MM.1S (cell line): ENCODE measurements around the gene OLFM2.

ENCODE experiments used
- DNase-seq: peaks from one replicate; pipeline ENCODE4 v3.0.0-alpha.2; 2015
- H2AFZ ChIP-seq: fragments of 300-600 bp; sonication (generic); 2 replicates; pipeline ENCODE4 v1.6.0; 2016; ENCODE audit warnings: antibody characterized with exemption, low read length
- H3F3A ChIP-seq: fragments of 300-600 bp; sonication (generic); 2 replicates; pipeline ENCODE4 v1.6.1; 2016; ENCODE audit warnings: mild to moderate bottlenecking, antibody characterized with exemption, low read length, moderate library complexity, mixed read lengths; ENCODE audit not compliant: insufficient read depth
- H3K27ac ChIP-seq: fragments of 300-600 bp; sonication (generic); 2 replicates; pipeline ENCODE4 v1.5.1; 2016; ENCODE audit warnings: mild to moderate bottlenecking, low read length
- H3K27me3 ChIP-seq: fragments of 300-600 bp; sonication (generic); replicated peaks from 2 replicates; pipeline ENCODE4 v1.6.0; 2016; ENCODE audit warnings: low read length; ENCODE audit not compliant: insufficient read depth
- H3K36me3 ChIP-seq: fragments of 300-600 bp; sonication (generic); replicated peaks from 2 replicates; pipeline ENCODE4 v1.6.1; 2016; ENCODE audit warnings: mild to moderate bottlenecking, low read length, mixed read lengths; ENCODE audit not compliant: insufficient read depth
- H3K4me1 ChIP-seq: fragments of 300-600 bp; sonication (generic); 2 replicates; pipeline ENCODE4 v1.6.1; 2016; ENCODE audit warnings: low read length, mixed read lengths
- H3K4me2 ChIP-seq: fragments of 300-600 bp; sonication (generic); 2 replicates; pipeline ENCODE4 v1.6.0; 2016; ENCODE audit warnings: low read depth, low read length
- H3K4me3 ChIP-seq: fragments of 300-600 bp; sonication (generic); 2 replicates; pipeline ENCODE4 v1.5.1; 2016; ENCODE audit warnings: low read length, mixed read lengths
- H3K79me2 ChIP-seq: fragments of 300-600 bp; sonication (generic); 2 replicates; pipeline ENCODE4 v1.6.1; 2016; ENCODE audit warnings: mixed run types, low read length, mixed read lengths
- H3K9ac ChIP-seq: fragments of 300-600 bp; sonication (generic); 2 replicates; pipeline ENCODE4 v1.6.1; 2016; ENCODE audit warnings: low read length, mixed read lengths
- H3K9me2 ChIP-seq: fragments of 300-600 bp; sonication (generic); replicated peaks from 2 replicates; pipeline ENCODE4 v1.6.1; 2016; ENCODE audit warnings: mild to moderate bottlenecking, low read length, mixed read lengths; ENCODE audit not compliant: insufficient read depth
- H3K9me3 ChIP-seq: fragments of 300-600 bp; sonication (generic); replicated peaks from 2 replicates; pipeline ENCODE4 v1.6.1; 2016; ENCODE audit warnings: mild to moderate bottlenecking, low read length, mixed read lengths; ENCODE audit not compliant: insufficient read depth
- H4K20me1 ChIP-seq: fragments of 300-600 bp; sonication (generic); 2 replicates; pipeline ENCODE4 v1.6.1; 2016; ENCODE audit warnings: mild to moderate bottlenecking, low read length, moderate library complexity, mixed read lengths; ENCODE audit not compliant: insufficient read depth
- CTCF ChIP-seq: fragments of 300-600 bp; sonication (generic); IDR thresholded peaks from 2 replicates; pipeline ENCODE4 v1.5.1; 2016; ENCODE audit warnings: antibody characterized with exemption, low read length, mixed read lengths
- EZH2 ChIP-seq: fragments of 300-600 bp; sonication (generic); optimal IDR thresholded peaks from 2 replicates; pipeline ENCODE3; 2017; ENCODE audit warnings: low read depth, mild to moderate bottlenecking, antibody characterized with exemption, low read length, mixed read lengths
- EZH2phosphoT487 ChIP-seq: fragments of 300-600 bp; sonication (generic); IDR thresholded peaks from 2 replicates; pipeline ENCODE4 v1.6.1; 2018; ENCODE audit warnings: antibody characterized with exemption, low read length

Gene OLFM2

GRCh38 chr19:9865732-9866501, 70.4 kb downstream of the OLFM2 start:
- peak; percentile 87 for DNase-seq
- Histone ChIP-seq H3K4me2 (peak overlapping the region; percentile 17; the same call in 1 of the 2 replicates), H3K4me1 (peaks cover 13% of the 10 kb centered on the region), H3K27me3 (no peaks in the 10 kb centered on the region), H2AFZ (no peak overlapping the region), H3K36me3 (no peaks in the 10 kb centered on the region), H3K79me2 (no peaks in the 10 kb centered on the region), H3K27ac (peak overlapping the region; percentile 28; the same call in 1 of the 2 replicates), H4K20me1 (no peaks in the 10 kb centered on the region), H3K9me3 (no peaks in the 10 kb centered on the region), H3K4me3 (peak overlapping the region; percentile 6; the same call in 1 of the 2 replicates), H3F3A (peaks cover 5% of the 10 kb centered on the region; the same call in 1 of the 2 replicates), H3K9ac (no peak overlapping the region), H3K9me2 (no peaks in the 10 kb centered on the region)
- no peak for TF ChIP-seq CTCF
- TF ChIP-seq EZH2 = no peak
- no peak for TF ChIP-seq EZH2phosphoT487

- no peaks in the 10 kb centered on the region for H3K27me3 ChIP-seq
- TF ChIP-seq CTCF (no peak), EZH2phosphoT487 (no peak), EZH2 (no peak)
- H3K27ac ChIP-seq = no peak overlapping the region
- no peak for DNase-seq
- H3K9me2 ChIP-seq = no peaks in the 10 kb centered on the region
- no peak overlapping the region for H3K9ac ChIP-seq
- no peaks in the 10 kb centered on the region for H3K9me3 ChIP-seq
- H3K79me2 ChIP-seq = no peaks in the 10 kb centered on the region
- H3K4me2 ChIP-seq = no peak overlapping the region
- H3K4me3 ChIP-seq = no peak overlapping the region
- peaks cover 5% of the 10 kb centered on the region; the same call in 1 of the 2 replicates for H3F3A ChIP-seq
- H4K20me1 ChIP-seq = no peaks in the 10 kb centered on the region
- peaks cover 13% of the 10 kb centered on the region for H3K4me1 ChIP-seq
- no peaks in the 10 kb centered on the region for H3K36me3 ChIP-seq
- H2AFZ ChIP-seq = no peak overlapping the region
These were observed 72.6 kb downstream of the OLFM2 start for GRCh38 chr19:9863759-9864158.

GRCh38 chr19:9862938-9863337, 73.4 kb downstream of the OLFM2 start:
- H3F3A ChIP-seq = peaks cover 5% of the 10 kb centered on the region; the same call in 1 of the 2 replicates
- no peaks in the 10 kb centered on the region for H3K9me2 ChIP-seq

More at GRCh38 chr19:9862938-9863337, 73.4 kb downstream of the OLFM2 start:
- Histone ChIP-seq H3K9me3 (no peaks in the 10 kb centered on the region), H3K9ac (no peak overlapping the region), H4K20me1 (no peaks in the 10 kb centered on the region), H3K27me3 (no peaks in the 10 kb centered on the region), H3K4me3 (no peak overlapping the region), H3K79me2 (no peaks in the 10 kb centered on the region), H3K4me2 (no peak overlapping the region), H3K4me1 (peaks cover 13% of the 10 kb centered on the region), H2AFZ (no peak overlapping the region), H3K27ac (no peak overlapping the region), H3K36me3 (no peaks in the 10 kb centered on the region)
- no peak for TF ChIP-seq EZH2phosphoT487
- no peak for TF ChIP-seq CTCF
- no peak for TF ChIP-seq EZH2
- no peak for DNase-seq
